Left ventricle myocardium inferior (tissue), 1 donor: ENCODE data around the gene HOXC11. TPM values are rescaled to one million over a fixed set of nuclear protein-coding genes. Genes with fewer than 3 reads are reported as not detected.
A peak's percentile ranks its signal among the peaks of the same experiment; 100 is the strongest.

Source experiments
- DNase-seq: peaks from one replicate; pipeline ENCODE4 v3.0.0-alpha.2; 2020
- H3K27ac ChIP-seq: fragments of 200-600 bp; replicated peaks from 2 replicates; pipeline ENCODE4 v1.8.0; 2021
- H3K27me3 ChIP-seq: fragments of 200-600 bp; 2 replicates; pipeline ENCODE4 v1.8.0; 2021; ENCODE audit warnings: low read depth
- H3K36me3 ChIP-seq: fragments of 200-600 bp; 2 replicates; pipeline ENCODE4 v1.8.0; 2021
- H3K4me1 ChIP-seq: fragments of 200-600 bp; 2 replicates; pipeline ENCODE4 v1.8.0; 2021
- H3K4me3 ChIP-seq: fragments of 200-600 bp; 2 replicates; pipeline ENCODE4 v1.8.0; 2021; ENCODE audit warnings: mild to moderate bottlenecking, moderate library complexity
- H3K9me3 ChIP-seq: fragments of 200-600 bp; replicated peaks from 2 replicates; pipeline ENCODE4 v1.8.0; 2021
- CTCF ChIP-seq: fragments of 200-600 bp; IDR thresholded peaks from 2 replicates; pipeline ENCODE4 v1.8.0; 2021; ENCODE audit warnings: antibody characterized with exemption, mild to moderate bottlenecking, borderline replicate concordance
- intact Hi-C: fragments of 100-400 bp; cut with micrococcal nuclease; formaldehyde crosslinking; loops from one replicate; pipeline ENCODE4 v1.11.0; 2022
- total RNA-seq: library from RNA; stranded (reverse); fragmentation: NEBNext Ultra II Directional; extraction: Animal tissue kit (Norgen Biotek cat#: 25700); gene quantifications from one replicate; pipeline ENCODE4 v1.2.1, GENCODE V29; 2021
- donor health status: DM: no; HTN: yes; CAD: no; lungs with severe emphysema.

Gene HOXC11
- total RNA-seq, 1 donor from 2014 or later, result not detected

GRCh38 chr12:53972152-53972702 is 699 bp upstream of the HOXC11 start:
- Histone ChIP-seq H3K36me3 (no peaks in the 10 kb centered on the region), H3K27ac (no peak overlapping the region), H3K4me3 (no peak overlapping the region), H3K9me3 (no peaks in the 10 kb centered on the region), H3K27me3 (peaks cover 100% of the 10 kb centered on the region), H3K4me1 (peaks cover 27% of the 10 kb centered on the region)
- DNase-seq, result no peak
- intact Hi-C loops, result no loop called here
- no peak for TF ChIP-seq CTCF

- no peak for DNase-seq
Observed at GRCh38 chr12:53973236-53974042, 513 bp downstream of the HOXC11 start.

GRCh38 chr12:53974084-53975063 is 1.4 kb downstream of the HOXC11 start, which contains the start of gene HOTAIR:
HOTAIR (minus strand) TSS chr12:53974954.
- Histone ChIP-seq H3K36me3 (no peaks in the 10 kb centered on the region), H3K27me3 (peaks cover 100% of the 10 kb centered on the region), H3K9me3 (no peaks in the 10 kb centered on the region), H3K27ac (no peak within 1 kb of the TSS), H3K4me1 (peaks cover 27% of the 10 kb centered on the region), H3K4me3 (peak within 1 kb of the TSS; percentile 48)
- DNase-seq, result no peak
- TF ChIP-seq CTCF, result no peak
- intact Hi-C loops, result no loop called here

More at GRCh38 chr12:53973236-53974042, 513 bp downstream of the HOXC11 start:
- Histone ChIP-seq H3K27ac (no peak overlapping the region), H3K9me3 (no peaks in the 10 kb centered on the region), H3K4me3 (peak overlapping the region; percentile 48), H3K27me3 (peaks cover 100% of the 10 kb centered on the region), H3K4me1 (peaks cover 27% of the 10 kb centered on the region), H3K36me3 (no peaks in the 10 kb centered on the region)
- no peak for TF ChIP-seq CTCF
- intact Hi-C loops, result no loop called here

GRCh38 chr12:53975064-53975471 is 2.1 kb downstream of the HOXC11 start:
- peaks cover 100% of the 10 kb centered on the region for H3K27me3 ChIP-seq
- H3K27ac ChIP-seq, result no peak overlapping the region
- H3K36me3 ChIP-seq, result no peaks in the 10 kb centered on the region

More at GRCh38 chr12:53975064-53975471, 2.1 kb downstream of the HOXC11 start:
- DNase-seq, result no peak
- Histone ChIP-seq H3K4me1 (peaks cover 27% of the 10 kb centered on the region), H3K4me3 (peak overlapping the region; percentile 48), H3K9me3 (no peaks in the 10 kb centered on the region)
- intact Hi-C loops, result no loop called here
- no peak for TF ChIP-seq CTCF
